Measurements from ENCODE around the gene CCDC57.

CCDC57 gene

DNA sequence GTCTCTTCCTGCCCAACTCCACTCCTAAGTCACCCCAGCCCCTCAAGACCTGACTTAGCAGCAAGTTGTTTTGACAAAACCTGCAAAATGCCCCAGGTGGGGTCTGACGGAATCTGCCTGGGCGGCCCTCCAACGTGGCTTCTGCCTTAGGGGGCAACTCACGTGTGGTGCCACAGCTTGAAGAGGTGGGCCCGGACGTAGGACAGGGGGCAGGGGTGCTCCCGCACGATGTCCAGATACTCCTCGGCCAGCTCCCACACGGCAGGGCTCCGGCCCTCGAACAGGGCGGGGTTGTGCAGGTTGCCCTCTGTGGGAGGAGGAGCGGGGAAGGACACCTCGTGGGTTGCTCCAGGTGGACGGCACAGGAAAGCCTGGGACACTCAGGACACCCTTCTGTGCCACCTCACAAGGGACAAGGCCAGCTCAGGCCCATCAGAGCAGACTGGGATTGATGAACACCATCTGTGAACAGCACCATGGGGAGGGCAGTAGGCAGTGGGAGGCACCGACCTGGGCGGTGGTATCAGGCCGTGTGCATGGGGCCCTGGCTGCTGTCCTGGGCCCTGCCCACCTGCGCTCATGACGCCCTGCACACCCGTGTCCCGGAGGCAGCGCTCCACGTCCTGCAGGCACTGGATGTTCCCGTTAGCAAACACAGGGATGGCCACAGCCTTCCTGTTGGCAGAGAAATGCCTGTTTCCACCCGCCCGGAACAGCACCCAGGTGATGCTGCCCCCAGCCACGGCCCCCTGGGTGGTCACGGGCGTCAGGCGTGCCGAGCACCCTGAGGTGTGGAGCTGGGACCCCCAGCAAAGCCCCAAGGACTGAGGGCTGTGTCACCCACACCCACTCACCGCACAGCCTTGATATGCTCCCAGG is 151.4 kb downstream of the CCDC57 start:
- no peak for DNase-seq (ENCODE audit: low read depth)

DNA sequence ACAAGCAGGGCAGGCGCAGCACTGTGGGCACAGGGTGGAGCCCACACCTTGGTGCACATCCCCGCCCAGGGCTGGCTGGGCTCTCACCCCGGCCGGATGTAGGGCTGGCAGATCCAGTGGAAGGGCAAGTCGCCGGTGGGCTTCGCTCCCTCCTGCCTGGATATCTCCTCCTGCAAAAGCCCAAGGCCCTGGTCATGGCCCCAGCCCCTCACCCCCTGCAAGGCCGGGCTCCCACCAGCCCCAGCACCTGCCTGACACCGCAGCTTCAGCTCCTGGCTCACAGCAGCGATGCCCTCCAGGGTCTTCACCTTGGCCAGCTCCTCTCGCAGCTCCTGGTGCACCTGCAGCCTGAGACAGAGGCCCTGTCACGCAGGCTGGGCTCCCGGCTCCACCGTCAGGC is 152.0 kb downstream of the CCDC57 start:
- no peak for DNase-seq (ENCODE audit: low read depth)

DNA sequence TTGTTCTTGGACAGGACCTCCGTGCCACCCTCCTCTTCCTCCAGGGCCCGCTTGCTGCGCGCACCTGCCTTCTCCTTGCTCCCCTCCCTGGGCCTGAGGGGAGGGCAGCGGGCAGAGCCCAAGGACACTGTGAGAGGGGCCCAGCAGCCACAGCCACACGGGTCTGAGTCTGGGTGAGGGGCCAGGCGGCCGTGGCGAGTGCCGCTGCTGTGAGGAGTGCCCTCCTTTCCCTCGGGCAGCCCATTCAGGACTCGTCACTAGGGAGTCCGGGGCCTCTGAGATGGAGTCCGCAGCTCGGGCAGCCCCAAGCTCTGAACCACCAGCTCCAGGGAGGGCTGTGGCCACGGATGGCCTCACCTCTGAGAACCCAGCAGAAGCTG is 152.7 kb downstream of the CCDC57 start:
- DNase-seq (ENCODE audit: low read depth), result no peak

DNA sequence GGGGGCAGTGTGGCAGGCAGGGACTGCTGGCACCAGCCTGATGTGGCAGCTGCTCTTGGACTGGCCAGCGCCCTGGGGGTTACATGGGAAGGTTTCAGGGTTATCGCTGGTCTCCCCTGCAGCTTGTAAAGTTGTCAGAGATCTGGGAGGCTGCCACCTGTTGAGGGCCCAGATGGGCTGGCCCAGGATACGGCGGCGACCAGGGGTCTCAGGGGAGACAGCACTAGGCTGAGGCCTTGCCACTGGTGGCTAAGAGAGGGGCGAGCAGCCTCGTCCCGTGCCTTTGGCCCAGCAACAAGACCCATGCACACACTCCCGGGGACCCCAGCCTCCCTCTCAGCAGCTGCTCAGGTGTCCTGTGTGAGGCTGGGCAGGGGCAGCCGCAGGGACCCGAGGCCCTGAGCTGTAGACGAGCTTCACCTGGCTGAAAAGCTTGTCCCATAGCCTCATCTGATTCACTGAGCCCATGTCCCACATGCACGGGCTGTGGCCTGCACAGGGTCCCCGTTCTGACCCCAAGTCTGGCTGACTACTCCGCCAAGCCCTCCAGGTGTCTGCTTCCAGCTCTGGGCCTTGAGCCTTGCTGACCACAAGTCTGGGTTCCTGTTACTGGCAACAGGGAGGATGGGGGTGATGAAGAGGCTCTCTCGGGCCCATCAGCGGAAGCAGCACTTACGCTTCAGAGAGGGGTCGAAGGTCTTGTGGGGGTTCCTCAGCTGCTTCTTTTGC is 153.2 kb downstream of the CCDC57 start:
- no peak for DNase-seq (ENCODE audit: low read depth)

DNA sequence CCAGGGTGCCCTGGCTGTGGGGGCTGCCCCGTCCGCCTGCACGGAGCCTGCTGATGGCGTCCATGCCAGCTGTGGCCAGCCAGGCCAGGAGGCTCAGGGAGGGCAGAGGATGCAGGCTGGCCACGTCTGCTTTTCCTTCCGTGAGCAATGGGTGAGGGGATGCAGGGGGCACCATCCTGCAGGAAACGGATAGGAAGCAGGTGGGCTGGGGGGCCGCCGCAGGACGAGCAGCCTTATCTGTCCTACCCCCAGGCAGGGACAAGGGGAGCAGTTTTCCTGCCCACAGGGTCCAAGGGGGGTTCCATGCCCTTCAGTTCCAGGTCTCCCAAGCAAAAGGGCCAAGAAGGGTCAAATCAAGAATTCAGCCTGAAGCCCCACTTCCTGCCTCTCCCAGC is 153.8 kb downstream of the CCDC57 start:
- DNase-seq (ENCODE audit: low read depth), result no peak

DNA sequence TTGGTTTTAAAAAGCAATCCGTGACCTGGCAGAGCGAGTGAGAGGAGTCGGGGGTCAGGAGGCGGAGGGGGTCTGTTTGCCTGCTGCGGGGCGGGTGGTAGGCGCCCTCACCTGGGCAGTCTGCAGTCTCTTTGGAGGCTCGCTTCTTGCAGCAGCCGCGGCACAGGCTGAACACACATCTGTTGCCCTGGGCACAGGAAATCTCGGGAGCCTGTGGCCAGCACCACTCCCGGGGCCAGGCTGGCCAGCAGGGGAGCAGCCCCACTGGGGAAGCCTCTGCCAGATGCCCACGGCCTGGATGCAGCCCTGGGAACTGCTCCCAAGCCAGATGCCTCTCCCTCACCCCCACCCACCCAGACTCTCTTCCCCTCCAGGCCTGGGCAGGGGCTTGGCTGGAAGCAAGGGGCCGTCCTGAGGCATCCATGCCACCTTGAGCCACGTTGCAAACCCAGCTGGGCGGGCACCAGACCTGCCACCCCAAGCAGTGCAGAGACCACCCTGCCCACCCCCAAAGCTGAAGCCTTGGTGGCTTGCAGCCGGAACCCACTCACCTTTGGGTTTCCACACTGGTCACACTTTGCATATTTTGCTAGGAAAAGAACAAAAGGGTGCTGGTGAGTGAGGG is 154.3 kb downstream of the CCDC57 start:
- DNase-seq (ENCODE audit: low read depth), result no peak

DNA sequence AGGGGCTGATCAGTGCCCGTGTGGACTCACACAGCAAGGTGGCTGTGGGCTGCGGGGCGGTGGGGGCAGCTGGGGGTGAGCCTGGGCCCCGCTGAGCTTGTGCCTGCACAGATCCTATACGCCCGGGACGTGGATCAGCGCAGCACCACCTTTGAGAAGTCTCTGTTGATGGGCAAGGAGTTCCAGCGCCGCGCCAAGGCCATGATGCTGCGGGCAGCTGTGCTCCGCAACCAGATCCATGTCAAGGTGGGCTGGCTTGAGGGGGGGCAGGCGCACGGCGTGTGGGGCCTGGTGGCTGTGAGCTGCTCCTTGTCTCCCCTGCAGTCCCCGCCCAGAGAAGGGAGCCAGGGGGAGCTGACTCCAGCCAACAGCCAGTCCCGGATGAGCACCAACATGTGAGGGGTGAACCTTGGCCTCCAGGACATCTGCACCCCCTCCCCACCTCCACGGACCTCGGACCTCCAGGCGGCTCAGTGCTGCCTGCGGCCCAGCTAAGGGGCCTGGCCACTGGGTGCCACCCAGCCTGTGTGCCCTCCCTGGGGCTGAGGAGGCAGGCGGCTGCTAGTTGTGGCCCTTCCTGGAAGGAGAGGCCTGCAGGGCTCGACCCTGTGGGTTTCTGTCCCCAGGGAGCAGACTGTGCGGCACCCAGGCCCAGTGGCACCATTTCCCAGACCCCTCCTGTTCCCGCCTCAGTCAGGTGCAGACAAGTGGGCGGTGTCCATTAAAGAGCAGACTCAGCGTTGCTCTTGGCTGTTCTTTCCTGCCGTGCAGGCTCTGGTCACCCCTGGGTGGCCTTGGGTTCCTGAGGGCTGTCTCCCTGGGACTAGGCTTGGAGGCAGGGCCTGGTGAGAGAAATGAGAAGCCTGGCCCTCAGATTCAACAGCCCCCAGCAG is 155.7 kb downstream of the CCDC57 start:
- DNase-seq (ENCODE audit: low read depth), result no peak

DNA sequence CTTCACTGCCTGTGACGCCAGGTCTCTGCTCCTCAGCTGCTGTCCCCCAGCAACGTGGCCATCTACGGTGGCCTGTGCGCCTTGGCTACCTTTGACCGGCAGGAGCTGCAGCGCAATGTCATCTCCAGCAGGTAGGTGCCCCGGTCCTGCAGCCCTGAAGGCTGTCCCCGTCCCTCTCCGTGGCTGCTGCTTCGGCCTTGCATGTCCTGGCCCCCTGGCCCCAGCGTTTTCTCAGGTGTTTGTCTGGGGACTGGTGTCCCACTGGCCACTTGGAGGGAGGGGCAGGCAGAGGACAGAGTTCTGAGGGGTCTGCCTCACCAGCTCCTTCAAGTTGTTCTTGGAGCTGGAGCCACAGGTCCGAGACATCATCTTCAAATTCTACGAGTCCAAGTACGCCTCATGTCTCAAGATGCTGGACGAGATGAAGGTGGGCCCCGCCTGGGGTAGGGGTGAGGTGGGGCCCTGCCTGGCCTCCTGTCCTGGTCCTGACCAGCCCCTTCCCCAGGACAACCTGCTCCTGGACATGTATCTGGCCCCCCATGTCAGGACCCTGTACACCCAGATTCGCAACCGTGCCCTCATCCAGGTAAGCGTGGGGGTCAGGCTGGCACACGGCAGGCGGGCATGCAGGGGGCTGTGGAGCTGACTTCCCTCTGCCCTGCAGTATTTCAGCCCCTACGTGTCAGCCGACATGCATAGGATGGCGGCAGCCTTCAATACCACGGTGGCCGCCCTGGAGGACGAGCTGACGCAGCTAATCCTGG is 156.5 kb downstream of the CCDC57 start:
- no peak for DNase-seq (ENCODE audit: low read depth)

DNA sequence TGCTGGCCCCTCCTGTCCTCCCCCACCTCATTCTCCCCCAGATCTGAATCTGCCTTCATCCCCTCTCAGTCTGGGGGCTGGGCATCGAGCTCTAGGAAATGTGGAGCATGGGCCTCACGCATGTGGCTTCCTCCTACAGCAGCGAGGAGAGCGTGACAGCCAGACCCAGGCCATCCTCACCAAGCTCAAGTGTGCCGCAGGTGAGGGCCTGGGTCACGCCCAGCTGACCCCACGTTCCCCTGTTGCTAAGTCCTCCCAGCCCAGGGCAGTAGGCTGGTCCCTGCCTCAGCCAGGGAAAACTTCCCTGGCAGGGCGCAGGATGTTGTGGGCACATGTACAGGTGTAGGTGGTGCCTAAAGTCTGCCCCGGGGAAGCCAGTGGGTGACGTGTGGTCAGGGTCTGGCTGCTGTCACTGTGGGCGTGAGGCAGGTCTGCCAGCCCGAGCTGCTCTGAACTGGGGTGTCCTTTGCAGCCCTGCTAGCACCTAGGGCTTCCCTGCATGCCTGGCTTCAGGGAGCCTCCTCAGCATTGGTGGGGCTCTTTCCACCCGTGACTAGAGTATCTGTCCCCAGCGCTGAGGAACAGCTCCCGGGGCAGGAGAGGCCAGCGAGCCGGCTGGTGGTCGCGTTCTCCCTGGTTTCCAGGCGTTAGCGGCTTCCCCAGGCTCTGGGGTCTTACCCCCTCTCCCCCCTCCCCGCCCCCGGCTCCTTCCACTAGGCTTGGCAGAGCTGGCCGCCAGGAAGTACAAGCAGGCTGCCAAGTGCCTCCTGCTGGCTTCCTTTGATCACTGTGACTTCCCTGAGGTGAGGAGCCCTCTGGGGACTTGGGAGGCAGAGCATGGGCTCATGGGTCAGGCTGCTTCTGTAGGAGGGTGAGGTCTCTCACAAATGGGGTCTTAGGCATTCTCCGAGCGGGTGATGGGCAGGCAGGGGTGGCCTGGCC is 157.3 kb downstream of the CCDC57 start:
- no peak for DNase-seq (ENCODE audit: low read depth)

DNA sequence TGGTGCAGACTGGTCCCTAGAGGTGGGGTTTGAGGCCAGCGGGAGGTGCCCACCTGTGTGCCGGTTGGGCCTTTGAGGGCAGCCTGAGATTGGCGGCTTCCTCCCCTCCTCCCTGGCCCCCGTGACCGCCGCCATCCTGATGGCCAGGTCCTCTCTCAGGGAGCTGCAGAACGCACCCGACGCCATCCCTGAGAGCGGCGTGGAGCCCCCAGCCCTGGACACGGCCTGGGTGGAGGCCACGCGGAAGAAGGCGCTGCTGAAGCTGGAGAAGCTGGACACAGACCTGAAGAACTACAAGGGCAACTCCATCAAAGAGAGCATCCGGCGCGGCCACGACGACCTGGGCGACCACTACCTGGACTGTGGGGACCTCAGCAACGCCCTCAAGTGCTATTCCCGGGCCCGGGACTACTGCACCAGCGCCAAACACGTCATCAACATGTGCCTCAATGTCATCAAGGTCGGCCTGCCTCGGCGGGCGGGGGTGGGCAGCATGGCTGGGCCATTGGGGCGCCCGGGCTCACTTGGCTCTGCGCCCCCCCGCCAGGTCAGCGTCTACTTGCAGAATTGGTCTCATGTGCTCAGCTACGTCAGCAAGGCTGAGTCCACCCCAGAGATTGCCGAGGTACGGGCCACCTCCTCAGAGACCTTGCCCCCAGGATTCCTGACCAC is 158.2 kb downstream of the CCDC57 start:
- DNase-seq (ENCODE audit: low read depth), result no peak

DNA sequence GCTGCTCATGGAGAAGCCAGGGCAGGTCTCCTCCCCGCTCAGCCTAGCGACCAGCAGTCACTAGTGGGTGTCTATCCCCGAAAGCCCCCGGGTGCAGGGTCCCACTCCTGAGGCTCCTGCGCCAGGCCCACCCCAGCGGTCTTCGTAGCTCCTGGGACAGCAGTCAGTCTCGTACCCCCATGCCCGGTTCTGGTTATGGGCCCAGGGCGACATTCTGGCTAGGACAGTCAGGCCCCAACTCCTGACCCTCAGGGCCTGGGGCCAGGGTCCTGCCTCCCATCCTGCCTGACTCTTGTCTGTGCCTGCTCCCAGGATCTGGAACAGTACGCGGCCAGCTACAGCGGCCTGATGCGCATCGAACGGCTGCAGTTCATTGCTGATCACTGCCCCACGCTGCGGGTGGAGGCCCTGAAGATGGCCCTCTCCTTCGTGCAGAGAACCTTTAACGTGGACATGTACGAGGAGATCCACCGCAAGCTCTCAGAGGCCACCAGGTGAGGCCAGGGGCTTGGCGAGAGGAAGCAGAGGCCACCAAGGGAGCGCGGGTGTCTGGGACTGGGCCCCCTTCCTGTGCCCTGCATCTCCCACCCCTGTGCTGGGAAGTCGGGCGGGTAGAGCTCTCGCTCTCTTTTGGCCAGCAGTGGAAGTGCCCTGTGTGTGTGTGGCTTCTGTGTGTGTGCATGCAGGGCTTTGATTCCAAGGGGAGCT is 158.9 kb downstream of the CCDC57 start:
- no peak for DNase-seq (ENCODE audit: low read depth)

DNA sequence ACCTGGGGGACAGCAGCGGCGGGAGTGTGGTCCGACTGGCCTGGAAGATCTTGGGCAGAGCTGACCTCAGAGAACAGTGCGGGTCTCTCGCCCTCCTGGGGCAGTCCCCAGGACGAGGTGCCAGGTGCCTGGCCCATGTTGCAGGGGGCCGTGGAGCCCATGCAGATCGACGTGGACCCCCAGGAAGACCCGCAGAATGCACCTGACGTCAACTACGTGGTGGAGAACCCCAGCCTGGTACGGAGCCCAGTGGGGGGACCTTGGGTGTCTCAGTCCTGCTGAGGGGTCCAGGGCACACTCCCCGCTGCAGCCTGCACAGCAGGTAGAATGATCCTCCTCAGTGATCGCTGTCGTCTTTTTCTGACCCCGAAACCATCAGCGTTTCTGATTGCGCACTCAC is 159.5 kb downstream of the CCDC57 start:
- no peak for DNase-seq (ENCODE audit: low read depth)

DNA sequence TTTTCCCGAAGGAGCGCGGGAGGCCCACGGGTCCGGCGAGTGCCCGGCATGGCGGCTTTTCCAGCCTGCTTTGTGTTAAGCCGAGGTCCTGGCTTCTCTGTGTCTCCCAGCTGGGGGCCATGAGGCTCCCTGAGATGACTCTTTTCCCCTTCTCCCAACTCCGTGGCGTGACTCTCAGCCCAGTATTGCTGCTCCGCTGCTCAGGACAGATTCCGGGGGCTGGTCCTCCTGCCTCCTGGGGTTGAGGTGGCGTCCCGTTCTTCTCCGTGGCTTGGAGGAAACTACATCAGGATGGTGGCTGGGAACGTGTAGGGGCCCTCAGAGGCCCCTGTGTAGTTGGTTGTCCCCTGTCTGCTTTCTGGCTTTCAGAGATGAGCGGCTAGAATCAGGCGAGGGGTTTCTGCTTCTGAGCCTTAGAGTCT is 160.0 kb downstream of the CCDC57 start:
- no peak for DNase-seq (ENCODE audit: low read depth)

DNA sequence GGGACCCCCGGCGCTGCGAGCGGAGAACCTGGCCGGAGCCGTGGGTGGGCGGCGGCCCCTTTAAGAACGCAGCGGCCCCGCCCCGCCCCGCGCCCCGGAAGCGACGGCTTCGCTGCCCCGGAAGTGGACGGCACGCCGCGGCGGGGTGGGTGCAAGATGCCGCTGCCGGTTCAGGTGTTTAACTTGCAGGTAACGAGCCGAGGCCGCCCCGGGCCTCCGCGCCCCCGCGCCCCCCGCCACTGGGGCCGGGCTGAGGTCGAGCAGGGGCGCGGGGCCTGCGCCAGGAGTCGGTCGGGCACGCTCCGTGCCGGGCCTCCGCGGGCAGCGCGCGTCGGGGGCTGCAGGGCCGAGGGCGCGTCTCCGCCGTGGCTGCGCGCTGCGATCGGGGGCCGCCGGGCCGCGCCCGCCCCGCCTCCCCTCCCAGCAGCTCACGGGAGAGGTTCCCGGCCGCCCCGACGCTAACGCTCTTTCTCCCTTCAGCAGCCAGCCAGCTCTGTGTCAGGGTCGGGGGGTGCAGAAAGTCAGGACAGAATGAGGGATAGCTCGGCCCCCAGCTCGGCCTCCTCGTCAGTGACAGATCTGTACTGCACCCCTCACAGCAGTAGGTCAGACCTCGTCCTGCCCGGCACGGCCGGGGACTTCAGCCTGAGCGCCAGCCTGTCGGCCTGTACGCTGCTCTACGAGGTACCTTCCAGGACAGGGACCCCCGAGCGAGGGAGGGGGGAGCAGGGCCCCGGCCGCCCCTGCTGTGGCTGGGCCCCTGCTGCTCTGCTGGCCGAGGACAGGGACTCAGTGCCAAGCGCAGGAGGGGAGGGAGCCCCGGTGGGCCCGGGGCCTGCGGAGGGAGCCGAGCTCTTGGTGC is 160.6 kb downstream of the CCDC57 start, which contains the start of the genes GPS1 and RFNG:
Gene GPS1 (plus strand): TSS at position 123 of the 862 bp plus-strand sequence. CDS start 34 bp downstream, at position 157.
Gene RFNG (minus strand): TSS at position 36 of the 862 bp plus-strand sequence. CDS start 45 bp downstream, outside the sequence.
- DNase-seq (ENCODE audit: low read depth), result peak; percentile 64
